ENCODE results near the gene CMBL. TPM values are rescaled to one million over a fixed set of nuclear protein-coding genes. Genes with fewer than 3 reads are reported as not detected.

CMBL gene
- total and polyA plus RNA-seq, 2 of the 13 experiments (the other 11 are each of a cell fraction or from before 2014, with no cell fraction given): 11.5 to 17.0 TPM

DNA sequence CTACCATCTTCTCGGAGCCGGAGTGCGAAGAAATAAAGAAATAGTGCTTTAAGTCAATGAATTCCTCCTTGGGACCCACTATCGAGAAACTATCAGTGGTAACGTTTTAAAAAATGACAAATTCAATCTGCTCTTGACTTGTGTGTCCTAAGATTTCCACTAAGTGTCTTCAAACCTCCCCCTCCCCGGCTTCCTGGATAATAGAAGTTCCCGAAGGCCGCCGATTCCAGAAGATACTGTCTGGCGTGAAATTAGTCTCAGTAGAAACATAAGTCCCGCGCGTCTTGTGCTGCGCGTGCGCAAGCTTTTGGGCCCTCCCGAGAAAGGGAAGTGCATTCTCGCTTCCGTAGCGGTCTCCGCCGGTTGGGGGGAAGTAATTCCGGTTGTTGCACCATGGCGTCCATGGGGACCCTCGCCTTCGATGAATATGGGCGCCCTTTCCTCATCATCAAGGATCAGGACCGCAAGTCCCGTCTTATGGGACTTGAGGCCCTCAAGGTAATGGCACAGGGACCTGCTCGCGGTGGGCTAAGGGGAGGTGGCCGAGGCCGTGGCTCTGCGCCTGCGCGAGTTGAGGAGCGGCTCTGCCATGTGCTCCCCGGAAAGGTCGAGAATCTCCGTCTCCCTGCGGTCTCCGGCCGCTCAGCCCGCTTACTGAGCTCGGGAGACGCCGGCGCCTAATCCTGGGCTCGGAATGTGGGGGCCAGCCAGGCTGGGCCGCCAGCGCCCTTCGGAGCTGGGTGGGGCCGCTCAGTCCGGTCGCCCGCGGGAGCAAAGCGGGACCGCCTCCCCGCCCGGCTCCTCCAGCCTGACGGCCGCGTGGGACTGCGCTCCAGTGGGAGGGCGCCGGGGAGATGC lies 57.5 kb downstream of the CMBL start, which contains the start of gene CCT5 (continued):
- TF ChIP-seq MEIS1 (CRISPR knock-in tag; IDR thresholded peaks at IDR 0.05; ENCODE audit: borderline replicate concordance): 0 out of 2 replicates have a peak, but pooled peaks have one; percentile 53
- peak; percentile 31; the same call in 1 of the 2 replicates for TF ChIP-seq NFYC (CRISPR knock-in tag; IDR thresholded peaks at IDR 0.05)
- TF ChIP-seq, protein P1, sequence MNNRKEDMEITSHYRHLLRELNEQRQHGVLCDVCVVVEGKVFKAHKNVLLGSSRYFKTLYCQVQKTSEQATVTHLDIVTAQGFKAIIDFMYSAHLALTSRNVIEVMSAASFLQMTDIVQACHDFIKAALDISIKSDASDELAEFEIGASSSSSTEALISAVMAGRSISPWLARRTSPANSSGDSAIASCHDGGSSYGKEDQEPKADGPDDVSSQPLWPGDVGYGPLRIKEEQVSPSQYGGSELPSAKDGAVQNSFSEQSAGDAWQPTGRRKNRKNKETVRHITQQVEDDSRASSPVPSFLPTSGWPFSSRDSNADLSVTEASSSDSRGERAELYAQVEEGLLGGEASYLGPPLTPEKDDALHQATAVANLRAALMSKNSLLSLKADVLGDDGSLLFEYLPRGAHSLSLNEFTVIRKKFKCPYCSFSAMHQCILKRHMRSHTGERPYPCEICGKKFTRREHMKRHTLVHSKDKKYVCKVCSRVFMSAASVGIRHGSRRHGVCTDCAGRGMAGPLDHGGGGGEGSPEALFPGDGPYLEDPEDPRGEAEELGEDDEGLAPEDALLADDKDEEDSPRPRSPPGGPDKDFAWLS (CRISPR knock-in tag; IDR thresholded peaks at IDR 0.05; ENCODE audit: borderline replicate concordance): no peak
- TF ChIP-seq, protein P2, sequence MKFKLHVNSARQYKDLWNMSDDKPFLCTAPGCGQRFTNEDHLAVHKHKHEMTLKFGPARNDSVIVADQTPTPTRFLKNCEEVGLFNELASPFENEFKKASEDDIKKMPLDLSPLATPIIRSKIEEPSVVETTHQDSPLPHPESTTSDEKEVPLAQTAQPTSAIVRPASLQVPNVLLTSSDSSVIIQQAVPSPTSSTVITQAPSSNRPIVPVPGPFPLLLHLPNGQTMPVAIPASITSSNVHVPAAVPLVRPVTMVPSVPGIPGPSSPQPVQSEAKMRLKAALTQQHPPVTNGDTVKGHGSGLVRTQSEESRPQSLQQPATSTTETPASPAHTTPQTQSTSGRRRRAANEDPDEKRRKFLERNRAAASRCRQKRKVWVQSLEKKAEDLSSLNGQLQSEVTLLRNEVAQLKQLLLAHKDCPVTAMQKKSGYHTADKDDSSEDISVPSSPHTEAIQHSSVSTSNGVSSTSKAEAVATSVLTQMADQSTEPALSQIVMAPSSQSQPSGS (CRISPR knock-in tag; IDR thresholded peaks at IDR 0.05): no peak
- TF ChIP-seq, protein P3, sequence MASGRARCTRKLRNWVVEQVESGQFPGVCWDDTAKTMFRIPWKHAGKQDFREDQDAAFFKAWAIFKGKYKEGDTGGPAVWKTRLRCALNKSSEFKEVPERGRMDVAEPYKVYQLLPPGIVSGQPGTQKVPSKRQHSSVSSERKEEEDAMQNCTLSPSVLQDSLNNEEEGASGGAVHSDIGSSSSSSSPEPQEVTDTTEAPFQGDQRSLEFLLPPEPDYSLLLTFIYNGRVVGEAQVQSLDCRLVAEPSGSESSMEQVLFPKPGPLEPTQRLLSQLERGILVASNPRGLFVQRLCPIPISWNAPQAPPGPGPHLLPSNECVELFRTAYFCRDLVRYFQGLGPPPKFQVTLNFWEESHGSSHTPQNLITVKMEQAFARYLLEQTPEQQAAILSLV (CRISPR knock-in tag; IDR thresholded peaks at IDR 0.05; ENCODE audit: borderline replicate concordance): peak; percentile 37
- no peak for TF ChIP-seq CHD4 (IDR thresholded peaks at IDR 0.05; ENCODE audit: borderline replicate concordance, low read length)
- TF ChIP-seq, protein P4, sequence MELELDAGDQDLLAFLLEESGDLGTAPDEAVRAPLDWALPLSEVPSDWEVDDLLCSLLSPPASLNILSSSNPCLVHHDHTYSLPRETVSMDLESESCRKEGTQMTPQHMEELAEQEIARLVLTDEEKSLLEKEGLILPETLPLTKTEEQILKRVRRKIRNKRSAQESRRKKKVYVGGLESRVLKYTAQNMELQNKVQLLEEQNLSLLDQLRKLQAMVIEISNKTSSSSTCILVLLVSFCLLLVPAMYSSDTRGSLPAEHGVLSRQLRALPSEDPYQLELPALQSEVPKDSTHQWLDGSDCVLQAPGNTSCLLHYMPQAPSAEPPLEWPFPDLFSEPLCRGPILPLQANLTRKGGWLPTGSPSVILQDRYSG (CRISPR knock-in tag; IDR thresholded peaks at IDR 0.05): no peak
- peak; percentile 80 for TF ChIP-seq ZNF607 (CRISPR knock-in tag; IDR thresholded peaks at IDR 0.05; ENCODE audit: borderline replicate concordance)
- TF ChIP-seq, protein P5, sequence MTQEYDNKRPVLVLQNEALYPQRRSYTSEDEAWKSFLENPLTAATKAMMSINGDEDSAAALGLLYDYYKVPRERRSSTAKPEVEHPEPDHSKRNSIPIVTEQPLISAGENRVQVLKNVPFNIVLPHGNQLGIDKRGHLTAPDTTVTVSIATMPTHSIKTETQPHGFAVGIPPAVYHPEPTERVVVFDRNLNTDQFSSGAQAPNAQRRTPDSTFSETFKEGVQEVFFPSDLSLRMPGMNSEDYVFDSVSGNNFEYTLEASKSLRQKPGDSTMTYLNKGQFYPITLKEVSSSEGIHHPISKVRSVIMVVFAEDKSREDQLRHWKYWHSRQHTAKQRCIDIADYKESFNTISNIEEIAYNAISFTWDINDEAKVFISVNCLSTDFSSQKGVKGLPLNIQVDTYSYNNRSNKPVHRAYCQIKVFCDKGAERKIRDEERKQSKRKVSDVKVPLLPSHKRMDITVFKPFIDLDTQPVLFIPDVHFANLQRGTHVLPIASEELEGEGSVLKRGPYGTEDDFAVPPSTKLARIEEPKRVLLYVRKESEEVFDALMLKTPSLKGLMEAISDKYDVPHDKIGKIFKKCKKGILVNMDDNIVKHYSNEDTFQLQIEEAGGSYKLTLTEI (CRISPR knock-in tag; conservative IDR thresholded peaks at IDR 0.05): no peak
- TF ChIP-seq, protein P6, sequence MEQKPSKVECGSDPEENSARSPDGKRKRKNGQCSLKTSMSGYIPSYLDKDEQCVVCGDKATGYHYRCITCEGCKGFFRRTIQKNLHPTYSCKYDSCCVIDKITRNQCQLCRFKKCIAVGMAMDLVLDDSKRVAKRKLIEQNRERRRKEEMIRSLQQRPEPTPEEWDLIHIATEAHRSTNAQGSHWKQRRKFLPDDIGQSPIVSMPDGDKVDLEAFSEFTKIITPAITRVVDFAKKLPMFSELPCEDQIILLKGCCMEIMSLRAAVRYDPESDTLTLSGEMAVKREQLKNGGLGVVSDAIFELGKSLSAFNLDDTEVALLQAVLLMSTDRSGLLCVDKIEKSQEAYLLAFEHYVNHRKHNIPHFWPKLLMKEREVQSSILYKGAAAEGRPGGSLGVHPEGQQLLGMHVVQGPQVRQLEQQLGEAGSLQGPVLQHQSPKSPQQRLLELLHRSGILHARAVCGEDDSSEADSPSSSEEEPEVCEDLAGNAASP (CRISPR knock-in tag; IDR thresholded peaks at IDR 0.05; ENCODE audit: borderline replicate concordance): peak; percentile 29; the same call in 1 of the 2 replicates
- TF ChIP-seq, protein P7, sequence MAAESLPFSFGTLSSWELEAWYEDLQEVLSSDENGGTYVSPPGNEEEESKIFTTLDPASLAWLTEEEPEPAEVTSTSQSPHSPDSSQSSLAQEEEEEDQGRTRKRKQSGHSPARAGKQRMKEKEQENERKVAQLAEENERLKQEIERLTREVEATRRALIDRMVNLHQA (CRISPR knock-in tag; IDR thresholded peaks at IDR 0.05): no peak
- TF ChIP-seq SALL1 (CRISPR knock-in tag; IDR thresholded peaks at IDR 0.05): peak; percentile 81
- TF ChIP-seq ZNF33B (CRISPR knock-in tag; IDR thresholded peaks at IDR 0.05): no peak
- no peak for TF ChIP-seq ZZZ3 (CRISPR knock-in tag; IDR thresholded peaks at IDR 0.05; ENCODE audit: borderline replicate concordance)
- TF ChIP-seq ZNF772 (CRISPR knock-in tag; IDR thresholded peaks at IDR 0.05): peak; percentile 49
- TF ChIP-seq AKAP8 (CRISPR knock-in tag; IDR thresholded peaks at IDR 0.05): no peak
- TF ChIP-seq, protein P8, sequence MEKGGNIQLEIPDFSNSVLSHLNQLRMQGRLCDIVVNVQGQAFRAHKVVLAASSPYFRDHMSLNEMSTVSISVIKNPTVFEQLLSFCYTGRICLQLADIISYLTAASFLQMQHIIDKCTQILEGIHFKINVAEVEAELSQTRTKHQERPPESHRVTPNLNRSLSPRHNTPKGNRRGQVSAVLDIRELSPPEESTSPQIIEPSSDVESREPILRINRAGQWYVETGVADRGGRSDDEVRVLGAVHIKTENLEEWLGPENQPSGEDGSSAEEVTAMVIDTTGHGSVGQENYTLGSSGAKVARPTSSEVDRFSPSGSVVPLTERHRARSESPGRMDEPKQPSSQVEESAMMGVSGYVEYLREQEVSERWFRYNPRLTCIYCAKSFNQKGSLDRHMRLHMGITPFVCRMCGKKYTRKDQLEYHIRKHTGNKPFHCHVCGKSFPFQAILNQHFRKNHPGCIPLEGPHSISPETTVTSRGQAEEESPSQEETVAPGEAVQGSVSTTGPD (CRISPR knock-in tag; IDR thresholded peaks at IDR 0.05): no peak

All from HepG2 (cell line).